Measurements from ENCODE around the gene PLIN5.

DNA sequence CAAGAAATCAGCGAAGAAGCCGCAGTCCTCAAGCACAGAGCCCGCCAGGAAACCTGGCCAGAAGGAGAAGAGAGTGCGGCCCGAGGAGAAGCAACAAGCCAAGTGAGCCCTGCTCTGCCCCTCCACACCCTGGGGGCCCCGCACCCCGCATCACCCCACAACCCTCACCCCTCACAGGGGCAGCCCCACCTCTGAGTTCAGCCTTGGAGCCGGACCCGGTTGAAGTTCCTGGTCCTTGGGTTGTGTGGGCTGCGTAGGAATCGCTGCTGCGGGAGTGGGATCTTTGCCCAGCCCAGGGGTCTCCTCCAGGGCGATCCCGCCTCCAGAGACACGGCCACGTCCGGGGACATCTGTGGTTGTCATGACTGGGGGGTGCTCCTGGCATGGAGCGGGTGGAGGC lies 38.7 kb downstream of the PLIN5 start:
- TF ChIP-seq FOXK2 (IDR thresholded peaks at IDR 0.05) = no peak
- TF ChIP-seq ELF4 (IDR thresholded peaks at IDR 0.05) = no peak
- TF ChIP-seq FOXM1 (IDR thresholded peaks at IDR 0.05; ENCODE audit: borderline replicate concordance) = no peak
- TF ChIP-seq SUZ12 (IDR thresholded peaks at IDR 0.05) = no peak

Data from HEK293T (cell line).